GM18502 (cell line): ENCODE measurements around the gene TMIGD3.

Experiments
- ATAC-seq: cut with Tn5 transposase; IDR thresholded peaks from one replicate; pipeline ENCODE4 v1.9.1; 2021; ENCODE audit warnings: mild to moderate bottlenecking; ENCODE audit not compliant: unreplicated experiment, poor library complexity

TMIGD3 gene

DNA sequence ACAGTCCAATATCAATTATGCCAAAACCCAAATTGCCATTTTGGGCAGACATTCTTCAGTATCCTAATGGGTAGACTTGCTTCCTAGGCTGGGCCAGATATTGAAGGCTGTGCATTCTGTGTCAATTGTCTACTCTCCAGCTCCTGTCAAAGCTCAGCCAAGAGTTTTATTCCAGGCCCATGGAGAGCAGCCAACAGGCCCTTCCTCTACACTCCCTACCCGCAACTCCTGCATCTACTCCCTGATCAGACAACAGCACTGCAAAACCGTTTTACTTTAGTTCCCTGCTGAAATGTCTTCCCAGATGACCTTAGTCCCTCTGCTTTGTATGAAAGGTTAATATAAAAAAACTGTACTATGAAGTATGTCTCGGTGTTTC, 6.6 kb upstream of the TMIGD3 start:
- no peak for ATAC-seq

DNA sequence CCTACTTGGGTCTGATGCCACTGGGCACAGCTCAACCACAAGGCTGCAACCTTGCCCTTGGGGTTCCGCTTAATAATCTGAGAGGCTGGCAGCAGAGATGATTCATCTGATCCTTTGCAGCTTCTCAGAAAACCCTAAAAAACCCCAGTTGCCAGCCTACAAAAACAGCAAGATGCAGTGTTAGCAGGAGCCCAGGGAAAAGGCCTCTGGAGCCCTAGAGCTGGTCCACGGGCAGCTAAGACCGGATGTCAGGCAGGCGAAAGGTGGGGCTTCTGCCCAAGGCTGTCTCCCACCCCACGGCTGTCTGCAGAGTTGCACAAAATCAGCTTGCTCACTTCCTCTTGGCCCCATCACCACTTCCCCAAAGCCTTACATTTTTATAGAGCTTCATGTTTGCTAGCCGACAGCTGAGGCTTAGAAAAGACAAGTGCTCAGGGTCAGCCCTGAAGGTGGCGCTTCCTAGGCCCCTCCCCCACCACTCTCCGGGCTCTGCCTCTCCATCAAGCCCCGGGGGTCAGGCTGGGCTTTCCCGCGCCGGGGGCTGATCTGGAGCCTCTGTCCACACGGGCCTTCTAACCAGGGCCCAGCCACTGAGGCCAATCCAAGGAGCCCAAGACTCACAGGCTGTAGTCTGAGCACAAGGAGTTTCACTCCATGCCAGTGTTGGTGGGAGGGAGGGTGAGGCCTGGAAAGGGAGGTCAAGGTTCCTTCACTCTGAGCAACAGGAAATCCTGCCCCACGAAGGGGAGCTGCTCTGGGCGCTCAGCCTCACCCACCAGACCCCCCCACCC, 4.2 kb upstream of the TMIGD3 start:
- peak; percentile 47 for ATAC-seq

DNA sequence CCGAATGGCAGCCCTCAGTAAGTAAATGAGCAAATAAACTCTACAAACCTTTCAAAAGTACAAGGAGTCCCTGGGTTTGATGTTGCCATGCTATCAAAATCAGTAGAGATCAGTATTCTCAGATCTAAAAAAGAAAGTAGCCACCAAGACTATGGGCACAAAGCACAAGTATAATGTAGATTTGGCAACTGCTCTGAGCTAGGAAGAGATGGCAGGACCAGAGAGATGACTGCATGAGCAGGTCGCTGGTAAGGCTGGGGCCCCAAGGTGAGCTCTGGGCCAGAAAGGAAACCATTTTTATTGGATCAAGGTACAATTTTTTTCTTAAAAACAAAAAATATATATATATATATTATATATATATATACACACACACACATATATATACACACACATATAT, 3.1 kb upstream of the TMIGD3 start:
- ATAC-seq, result no peak

DNA sequence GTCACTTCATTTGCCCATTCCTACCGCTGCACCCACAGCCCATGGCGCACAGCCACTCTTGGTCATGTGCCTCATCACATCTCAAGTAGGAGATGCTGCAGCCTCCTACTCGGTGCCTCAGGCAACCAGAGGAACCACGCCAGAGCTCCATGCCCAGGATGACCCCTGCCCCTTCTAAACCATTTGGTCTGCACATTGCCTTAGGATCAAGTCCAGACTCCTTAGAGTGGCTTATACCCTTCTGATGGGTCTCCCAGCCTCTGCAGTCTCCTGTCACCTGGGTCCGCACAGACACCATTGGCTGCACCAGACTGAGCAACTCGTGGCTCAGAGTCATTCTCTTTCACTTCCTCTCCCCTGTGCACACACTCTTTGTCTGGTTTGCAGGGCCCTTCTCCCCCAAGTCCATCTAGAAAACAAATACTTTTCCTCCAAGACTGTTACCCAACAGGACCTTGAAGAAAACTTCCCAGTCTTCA, 2.2 kb upstream of the TMIGD3 start:
- ATAC-seq, result peak; percentile 52

DNA sequence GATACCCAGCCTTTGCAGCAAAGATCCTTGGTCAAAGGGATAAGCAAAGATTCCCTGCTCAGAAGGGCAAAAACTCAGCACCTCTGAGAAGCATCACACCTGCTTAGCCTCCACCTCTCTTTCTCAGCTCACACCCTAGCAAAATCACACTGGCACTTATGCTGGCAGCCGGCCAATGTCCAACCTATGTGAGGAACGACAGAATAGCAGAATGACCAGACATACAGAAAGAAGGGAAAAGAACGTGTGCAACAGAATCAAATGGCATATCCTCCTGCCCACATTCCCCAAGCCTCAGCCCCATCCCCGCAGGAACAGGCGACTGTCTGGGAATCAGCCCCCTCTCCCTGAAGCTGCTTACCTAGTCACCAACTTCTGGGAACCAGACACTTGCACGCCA, 664 bp upstream of the TMIGD3 start:
- no peak for ATAC-seq

DNA sequence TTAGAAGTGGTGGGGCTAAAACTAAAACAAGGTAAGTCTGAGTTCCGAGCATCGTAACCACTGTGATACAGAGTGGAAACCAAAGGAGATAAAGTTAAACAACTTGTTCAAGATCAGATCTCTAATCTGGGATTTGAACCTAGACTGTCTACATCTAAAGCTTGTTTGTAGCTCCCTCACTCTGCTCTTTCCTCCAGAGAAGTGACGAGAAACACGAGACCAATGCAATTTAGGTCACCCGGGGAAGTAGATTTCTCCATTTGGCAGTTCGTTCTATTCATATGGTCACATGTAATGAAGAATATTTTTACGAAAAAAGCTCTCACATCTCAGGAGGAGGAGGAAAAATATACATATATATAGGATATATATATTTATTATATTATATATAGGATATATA, 1.8 kb downstream of the TMIGD3 start:
- ATAC-seq, result no peak

- no peak for ATAC-seq
Observed at GRCh38 chr1:111499026-111499785, 4.2 kb downstream of the TMIGD3 start.

GRCh38 chr1:111497592-111497991, 5.8 kb downstream of the TMIGD3 start:
- ATAC-seq, result no peak

- ATAC-seq, result no peak
Observed at GRCh38 chr1:111496398-111496797, 7.0 kb downstream of the TMIGD3 start.

GRCh38 chr1:111491070-111491469, 12.4 kb downstream of the TMIGD3 start:
- no peak for ATAC-seq

- no peak for ATAC-seq
Observed at GRCh38 chr1:111490220-111490619, 13.2 kb downstream of the TMIGD3 start.

GRCh38 chr1:111489604-111490003, 13.8 kb downstream of the TMIGD3 start:
- no peak for ATAC-seq

GRCh38 chr1:111488669-111489068, 14.8 kb downstream of the TMIGD3 start:
- no peak for ATAC-seq

DNA sequence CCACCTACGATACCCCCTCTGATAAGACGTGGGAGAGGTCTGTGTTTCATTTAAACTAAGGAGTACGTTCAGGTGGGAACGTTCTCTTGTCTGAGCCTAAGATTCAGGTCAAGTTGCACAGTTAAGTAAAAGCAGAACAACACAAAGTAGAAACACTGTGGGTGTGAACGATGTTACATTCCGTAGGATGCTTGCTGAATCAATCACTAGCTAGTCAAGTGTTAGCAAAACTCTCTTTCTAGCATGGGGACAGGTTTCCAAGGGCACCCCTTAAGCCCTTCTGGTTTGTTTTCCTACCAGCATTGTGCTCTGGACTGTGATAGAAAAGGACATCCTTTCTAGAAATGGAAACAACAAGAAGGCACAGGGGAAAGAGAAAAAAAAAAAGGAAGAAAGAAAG, 16.3 kb downstream of the TMIGD3 start:
- no peak for ATAC-seq

DNA sequence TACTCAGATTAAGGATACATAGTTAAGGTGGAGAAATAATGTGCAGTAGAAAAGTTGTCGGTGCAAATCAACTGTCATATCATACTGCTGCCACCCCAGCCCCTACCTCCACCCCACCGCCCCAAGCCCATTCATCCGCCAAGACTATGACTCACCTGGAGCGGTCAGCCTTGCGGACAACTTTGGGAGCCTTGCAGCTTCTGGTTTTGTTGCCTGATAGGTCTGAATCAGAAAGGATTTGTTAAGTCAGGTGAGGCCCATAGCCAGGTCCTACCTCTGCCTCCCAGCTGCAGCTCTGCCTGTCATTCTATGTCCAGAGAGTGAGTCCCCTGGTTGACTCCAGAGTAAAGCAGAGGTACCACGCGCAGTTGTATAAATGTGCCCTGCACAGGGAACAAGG, 17.0 kb downstream of the TMIGD3 start:
- ATAC-seq, result no peak

- no peak for ATAC-seq
Observed at GRCh38 chr1:111484391-111485026, 18.9 kb downstream of the TMIGD3 start.

GRCh38 chr1:111483876-111484275, 19.6 kb downstream of the TMIGD3 start:
- no peak for ATAC-seq

- ATAC-seq, result no peak
Observed at GRCh38 chr1:111483166-111483565, 20.3 kb downstream of the TMIGD3 start.

DNA sequence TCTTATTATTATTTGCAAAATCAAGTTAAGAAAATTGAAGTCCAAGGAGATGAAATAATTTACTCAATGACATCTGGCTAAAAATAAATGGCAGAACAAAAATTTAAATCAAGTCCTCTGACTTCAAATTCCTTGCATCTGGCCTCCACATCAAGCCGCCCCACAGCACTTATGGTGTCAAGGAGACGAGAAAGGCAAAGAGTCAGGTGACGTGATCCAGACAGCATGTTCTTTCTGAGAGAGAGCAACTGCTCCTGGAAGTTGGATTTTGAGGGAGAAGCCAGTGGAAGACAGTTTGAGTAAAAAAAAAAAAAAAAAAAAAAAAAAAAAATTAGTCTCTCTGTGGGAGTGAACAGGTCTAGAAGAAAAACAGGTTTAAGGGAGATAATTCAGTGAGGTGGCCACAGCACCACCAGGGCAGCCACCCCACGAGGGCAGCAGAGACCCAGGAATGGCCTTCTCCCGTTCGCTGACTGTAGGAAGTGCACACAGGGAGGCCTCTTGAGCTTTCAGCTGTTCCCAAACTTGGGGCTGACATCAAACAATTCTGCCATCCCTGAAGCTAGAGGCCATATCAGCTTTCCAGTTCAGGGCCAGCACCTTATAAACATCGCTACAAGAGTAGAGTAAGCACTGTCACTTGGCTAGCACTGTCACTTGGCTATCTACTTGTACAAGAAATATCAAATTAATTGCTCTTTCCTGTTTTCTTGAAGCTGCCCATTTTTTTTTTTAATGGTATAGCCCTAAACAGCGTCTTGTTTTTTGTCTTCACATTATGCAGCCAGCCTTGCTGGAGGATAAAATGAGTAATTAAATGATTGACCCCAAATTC, 21.8 kb downstream of the TMIGD3 start:
- ATAC-seq, result no peak

GRCh38 chr1:111480674-111481073, 22.8 kb downstream of the TMIGD3 start:
- ATAC-seq, result no peak
